ENCODE measurements around the gene GDF10. TPM values are rescaled to one million over a fixed set of nuclear protein-coding genes. Genes with fewer than 3 reads are reported as not detected.

GDF10 gene
- total and polyA plus RNA-seq, 2 of the 8 experiments (the other 6 are each of a cell fraction or from before 2014, with no cell fraction given) = 0.19 to 0.32 TPM

- no peak for TF ChIP-seq RBBP5 (IDR thresholded peaks at IDR 0.05; ENCODE audit: borderline replicate concordance, low read depth, low read length)
Measured at GRCh38 chr10:47339186-47339735, 39.3 kb downstream of the GDF10 start (continued).
